Lung (tissue), 12 donors: Measurements from ENCODE around the gene TLE1. TPM values are rescaled to one million over a fixed set of nuclear protein-coding genes. Genes with fewer than 3 reads are reported as not detected.

Experiments
- ATAC-seq: fragments of 200-7000 bp; cut with Tn5 transposase; one replicate; pipeline ENCODE4 v1.9.1; 2020; ENCODE audit warnings: moderate number of reproducible peaks; ENCODE audit not compliant: insufficient read depth, low FRiP score
- DNase-seq, 3 donors: peaks; one replicate each; pipeline ENCODE4 v3.0.0-alpha.2; 2013 to 2017
- H3K27ac ChIP-seq, 2 donors: one replicate each; pipeline ENCODE4 v1.5.1; 2013; ENCODE audit warnings: mild to moderate bottlenecking in 2 of 2, moderate library complexity in 2 of 2, control low read depth in 1 of 2, inconsistent platforms in 1 of 2, low read depth in 1 of 2, low read length in 1 of 2
- H3K27me3 ChIP-seq, 3 donors: one replicate each; pipeline ENCODE4 v1.5.1; 2013; ENCODE audit warnings: low read length in 2 of 3; ENCODE audit not compliant: control insufficient read depth in 3 of 3, insufficient read depth in 3 of 3
- H3K36me3 ChIP-seq, 4 donors: one replicate each; pipeline ENCODE4 v1.5.1; 2013; ENCODE audit warnings: low read length in 4 of 4, mild to moderate bottlenecking in 1 of 4, moderate library complexity in 1 of 4; ENCODE audit not compliant: control insufficient read depth in 4 of 4, insufficient read depth in 4 of 4
- H3K4me1 ChIP-seq, 5 donors: one replicate each; pipeline ENCODE4 v1.5.1; 2013; ENCODE audit warnings: low read length in 5 of 5, mild to moderate bottlenecking in 2 of 5, moderate library complexity in 1 of 5; ENCODE audit not compliant: control insufficient read depth in 5 of 5, insufficient read depth in 5 of 5
- H3K4me3 ChIP-seq: one replicate; pipeline ENCODE4 v1.5.1; 2013; ENCODE audit warnings: mild to moderate bottlenecking, control low read depth, moderate library complexity
- H3K9ac ChIP-seq, 2 donors: one replicate each; pipeline ENCODE4 v1.5.1; 2013; ENCODE audit warnings: low read length in 2 of 2, control low read depth in 1 of 2; ENCODE audit not compliant: insufficient read depth in 1 of 2
- H3K9me3 ChIP-seq, 4 donors: one replicate each; pipeline ENCODE4 v1.5.1; 2013; ENCODE audit warnings: low read length in 3 of 4, mild to moderate bottlenecking in 1 of 4, moderate library complexity in 1 of 4; ENCODE audit not compliant: control insufficient read depth in 4 of 4, insufficient read depth in 3 of 4
- CTCF ChIP-seq: IDR thresholded peaks from 2 replicates; pipeline ENCODE4 v1.5.1; 2012; ENCODE audit warnings: mild to moderate bottlenecking; ENCODE audit errors: control extremely low read depth, extremely low read depth
- WGBS, 2 donors: extraction: QIAGEN DNeasy Blood & Tissue Kit; methylation state at CpG; one replicate each; pipeline ENCODE4 v1.1.7; 2013; 5-methylcytosine and 5-hydroxymethylcytosine counted together
- polyA plus RNA-seq, 2 donors: library from polyadenylated mRNA; stranded (reverse); fragments of 200-250 nt; gene quantifications; one replicate each; pipeline ENCODE4 v1.2.1, GENCODE V29; 2013
- total RNA-seq, 2 donors: library from RNA; depleted of rRNA in 1 of 2; stranded (reverse); fragments of >200 nt in 1 of 2; gene quantifications; one replicate each; pipeline ENCODE4 v1.2.1, GENCODE V29; 2014 to 2021
- donor health status: control.
- donor health status: control.
- donor health status: Bipolar disorder and iron deficiency.
- donor health status: healthy.
- donor health status: DM: yes; HTN: yes; CAD: no.

TLE1 gene
- total and polyA plus RNA-seq, 4 donors: 16.8 to 35.2 (median 19.4) TPM

GRCh38 chr9:81653240-81653639 lies 36.1 kb downstream of the TLE1 start:
- no peak overlapping the region for H3K4me3 ChIP-seq
- WGBS, 2 donors: 96 to 100% methylated on average over 3 of the region's 3 CpGs
- H3K9me3 ChIP-seq: no peaks in the 10 kb centered on the region
- peaks cover 0 to 31% (median 6%) of the 10 kb centered on the region in 5 donors for H3K4me1 ChIP-seq
- no peak for TF ChIP-seq CTCF
- no peak overlapping the region for H3K27ac ChIP-seq
- ATAC-seq (no peak), DNase-seq (no peak)
- H3K36me3 ChIP-seq: peaks cover 2 to 9% (median 5%) of the 10 kb centered on the region in 4 donors
- H3K9ac ChIP-seq: no peak overlapping the region
- no peaks in the 10 kb centered on the region for H3K27me3 ChIP-seq

GRCh38 chr9:81652058-81652687 lies 37.2 kb downstream of the TLE1 start:
- Histone ChIP-seq H3K27me3 (no peaks in the 10 kb centered on the region), H3K9ac (no peak overlapping the region), H3K4me1 (peaks cover 0 to 31% (median 6%) of the 10 kb centered on the region in 5 donors), H3K36me3 (peaks cover 2 to 9% (median 5%) of the 10 kb centered on the region in 4 donors), H3K27ac (no peak overlapping the region), H3K4me3 (no peak overlapping the region), H3K9me3 (no peaks in the 10 kb centered on the region)
- WGBS, 2 donors: 90 to 91% methylated on average over 7 of the region's 7 CpGs
- DNase-seq (peak; percentile 40 to 94 (median 92)), ATAC-seq (no peak)
- no peak for TF ChIP-seq CTCF

GRCh38 chr9:81650586-81651515 lies 38.5 kb downstream of the TLE1 start:
- H3K4me1 ChIP-seq: peaks cover 0 to 31% (median 6%) of the 10 kb centered on the region in 5 donors
- no peak overlapping the region for H3K9ac ChIP-seq
- DNase-seq (peak; percentile 27 to 91 (median 88)), ATAC-seq (no peak)
- no peaks in the 10 kb centered on the region for H3K27me3 ChIP-seq
- no peaks in the 10 kb centered on the region for H3K9me3 ChIP-seq
- no peak for TF ChIP-seq CTCF
- no peak overlapping the region for H3K4me3 ChIP-seq
- peaks cover 2 to 9% (median 5%) of the 10 kb centered on the region in 4 donors for H3K36me3 ChIP-seq
- WGBS, 2 donors: 92 to 94% methylated on average over 8 of the region's 8 CpGs
- no peak overlapping the region for H3K27ac ChIP-seq
